ENCODE measurements around the gene TSFM.

- TF ChIP-seq CTCF (IDR thresholded peaks at IDR 0.05; ENCODE audit: low read length) (no peak), EZH2phosphoT487 (IDR thresholded peaks at IDR 0.05; ENCODE audit: low read length) (no peak), EZH2 (optimal IDR thresholded peaks at IDR 0.05; ENCODE audit: low read depth, low read length) (no peak)
These were observed 28.7 kb upstream of the TSFM start for GRCh38 chr12:57753756-57754337.

Data from MM.1S (cell line).